HepG2 (cell line): ENCODE results near the gene FBXW12. TPM values are rescaled to one million over a fixed set of nuclear protein-coding genes. Genes with fewer than 3 reads are reported as not detected.

ENCODE experiments used
- AHR ChIP-seq: IDR thresholded peaks from 2 replicates; pipeline ENCODE4 v1.6.1; 2018; ENCODE audit warnings: missing genetic modification reagents, missing compliant biosample characterization
- AKAP8 ChIP-seq: sonication (generic); formaldehyde crosslinking; IDR thresholded peaks from 2 replicates; pipeline ENCODE4 v1.5.1; 2020; ENCODE audit warnings: mild to moderate bottlenecking, missing genetic modification reagents
- ARHGAP35 ChIP-seq: sonication (generic); formaldehyde crosslinking; IDR thresholded peaks from 2 replicates; pipeline ENCODE4 v1.9.0; 2022; ENCODE audit warnings: mild to moderate bottlenecking, inconsistent platforms, moderate library complexity, missing genetic modification reagents, borderline replicate concordance
- ATF7 ChIP-seq, 2 experiments: fragments of 450-650 bp in 1 of 2; sonication (generic) in 1 of 2; formaldehyde crosslinking in 1 of 2; IDR thresholded peaks; 2 replicates each; pipeline versions ENCODE4 v1.4.0 to v1.6.1; 2016 to 2020; ENCODE audit warnings: antibody characterized with exemption in 1 of 2, mild to moderate bottlenecking in 1 of 2, missing genetic modification reagents in 1 of 2
- BRCA1 ChIP-seq: sonication (generic); formaldehyde crosslinking; IDR thresholded peaks from 2 replicates; pipeline ENCODE4 v1.4.0; 2020; ENCODE audit warnings: missing genetic modification reagents
- CBX2 ChIP-seq, 2 experiments: fragments of 200-600 bp in 1 of 2; sonication (generic); formaldehyde crosslinking in 1 of 2; IDR thresholded peaks; 2 replicates each; pipeline versions ENCODE4 v1.7.0 to v1.8.1; 2018 to 2022; ENCODE audit warnings: low read depth in 2 of 2, low read length in 1 of 2, mild to moderate bottlenecking in 1 of 2, missing genetic modification reagents in 1 of 2
- CCAR2 ChIP-seq: fragments of 200-400 bp; formaldehyde crosslinking; optimal IDR thresholded peaks from 2 replicates; pipeline ENCODE3; 2018; ENCODE audit warnings: low read depth, mild to moderate bottlenecking, low read length, moderate library complexity
- ETV5 ChIP-seq: IDR thresholded peaks from 2 replicates; pipeline ENCODE4 v1.6.1; 2018; ENCODE audit warnings: missing biosample characterization, missing genetic modification reagents, inconsistent platforms, borderline replicate concordance
- MBNL3 ChIP-seq: fragments of 250-450 bp; sonication (Bioruptor Pico); conservative IDR thresholded peaks from 2 replicates; pipeline ENCODE4 v1.8.0; 2022; ENCODE audit warnings: mild to moderate bottlenecking, inconsistent platforms
- POLR2A ChIP-seq, 2 experiments: IDR thresholded peaks; 2 replicates each; pipeline ENCODE4 v1.6.1; 2011; ENCODE audit warnings: low read depth in 2 of 2, low read length in 2 of 2, mild to moderate bottlenecking in 1 of 2, moderate library complexity in 1 of 2; ENCODE audit not compliant: insufficient read depth in 1 of 2
- SP2 ChIP-seq: sonication (generic); formaldehyde crosslinking; IDR thresholded peaks from 2 replicates; pipeline ENCODE4 v1.5.1; 2020; ENCODE audit warnings: mild to moderate bottlenecking, missing genetic modification reagents
- SPEN ChIP-seq: sonication (generic); formaldehyde crosslinking; IDR thresholded peaks from 2 replicates; pipeline ENCODE4 v1.5.1; 2020; ENCODE audit warnings: low read depth, mild to moderate bottlenecking, missing genetic modification reagents
- STAG1 ChIP-seq: sonication (generic); formaldehyde crosslinking; IDR thresholded peaks from 2 replicates; pipeline ENCODE4 v1.4.0; 2020; ENCODE audit warnings: missing genetic modification reagents
- ZBTB7A ChIP-seq: sonication (generic); formaldehyde crosslinking; IDR thresholded peaks from 2 replicates; pipeline ENCODE4 v1.8.0; 2022; ENCODE audit warnings: mild to moderate bottlenecking, missing genetic modification reagents
- ZMYM3 ChIP-seq: sonication (generic); formaldehyde crosslinking; IDR thresholded peaks from 2 replicates; pipeline ENCODE4 v1.5.1; 2020; ENCODE audit warnings: mild to moderate bottlenecking, missing genetic modification reagents
- ZNF124 ChIP-seq: sonication (generic); formaldehyde crosslinking; IDR thresholded peaks from 2 replicates; pipeline ENCODE4 v1.4.0; 2020; ENCODE audit warnings: missing genetic modification reagents
- ZNF24 ChIP-seq: fragments of 450-650 bp; IDR thresholded peaks from 2 replicates; pipeline ENCODE4 v1.6.1; 2017; ENCODE audit warnings: antibody characterized with exemption, mild to moderate bottlenecking
- ZNF383 ChIP-seq: sonication (generic); formaldehyde crosslinking; IDR thresholded peaks from 2 replicates; pipeline ENCODE4 v1.4.0; 2020; ENCODE audit warnings: missing genetic modification reagents, mild to moderate bottlenecking, borderline replicate concordance
- ZNF713 ChIP-seq: sonication (generic); formaldehyde crosslinking; IDR thresholded peaks from 2 replicates; pipeline ENCODE4 v1.4.0; 2020; ENCODE audit warnings: mild to moderate bottlenecking, missing genetic modification reagents
- ZNF776 ChIP-seq: sonication (generic); formaldehyde crosslinking; IDR thresholded peaks from 2 replicates; pipeline ENCODE4 v1.4.0; 2020; ENCODE audit warnings: mild to moderate bottlenecking, missing genetic modification reagents
- polyA plus RNA-seq, 8 experiments: library from polyadenylated mRNA; depleted of rRNA in 3 of 8; stranded (reverse) in 7 of 8; unstranded in 1 of 8; fragments of >200 nt; fragmentation: Illumina TruSeq in 4 of 8; extraction: Trizol in 4 of 8; gene quantifications; 2 replicates each; pipeline versions ENCODE4 v1.2.1 to v1.2.3, GENCODE V29; 2011 to 2016; ENCODE audit warnings: low read depth in 4 of 8, missing spikeins in 1 of 8, mixed read lengths in 1 of 8; ENCODE audit not compliant: insufficient read depth in 1 of 8
- total RNA-seq, 5 experiments: library from RNA; depleted of rRNA; stranded (reverse); fragments of >200 nt; fragmentation: Illumina TruSeq; extraction: Trizol; gene quantifications; 2 replicates each; pipeline ENCODE4 v1.2.3, GENCODE V29; 2016; ENCODE audit warnings: low read depth in 1 of 5
- TF ChIP-seq, protein P1 (sequence below): IDR thresholded peaks from 2 replicates; pipeline ENCODE4 v1.6.1; 2016; ENCODE audit warnings: missing compliant biosample characterization, missing genetic modification reagents, borderline replicate concordance
- TF ChIP-seq, protein P2 (sequence below): sonication (generic); formaldehyde crosslinking; IDR thresholded peaks from 2 replicates; pipeline ENCODE4 v1.4.0; 2020; ENCODE audit warnings: missing genetic modification reagents; ENCODE audit errors: not compliant biosample characterization
- TF ChIP-seq, protein P3 (sequence below): IDR thresholded peaks from 2 replicates; pipeline ENCODE4 v1.6.1; 2016; ENCODE audit warnings: control low read depth
- TF ChIP-seq, protein P4 (sequence below): sonication (generic); formaldehyde crosslinking; IDR thresholded peaks from 2 replicates; pipeline ENCODE4 v1.4.0; 2020; ENCODE audit warnings: missing genetic modification reagents

Gene FBXW12
- total and polyA plus RNA-seq, 2 of the 13 experiments (the other 11 are each of a cell fraction or from before 2014, with no cell fraction given), result not detected

DNA sequence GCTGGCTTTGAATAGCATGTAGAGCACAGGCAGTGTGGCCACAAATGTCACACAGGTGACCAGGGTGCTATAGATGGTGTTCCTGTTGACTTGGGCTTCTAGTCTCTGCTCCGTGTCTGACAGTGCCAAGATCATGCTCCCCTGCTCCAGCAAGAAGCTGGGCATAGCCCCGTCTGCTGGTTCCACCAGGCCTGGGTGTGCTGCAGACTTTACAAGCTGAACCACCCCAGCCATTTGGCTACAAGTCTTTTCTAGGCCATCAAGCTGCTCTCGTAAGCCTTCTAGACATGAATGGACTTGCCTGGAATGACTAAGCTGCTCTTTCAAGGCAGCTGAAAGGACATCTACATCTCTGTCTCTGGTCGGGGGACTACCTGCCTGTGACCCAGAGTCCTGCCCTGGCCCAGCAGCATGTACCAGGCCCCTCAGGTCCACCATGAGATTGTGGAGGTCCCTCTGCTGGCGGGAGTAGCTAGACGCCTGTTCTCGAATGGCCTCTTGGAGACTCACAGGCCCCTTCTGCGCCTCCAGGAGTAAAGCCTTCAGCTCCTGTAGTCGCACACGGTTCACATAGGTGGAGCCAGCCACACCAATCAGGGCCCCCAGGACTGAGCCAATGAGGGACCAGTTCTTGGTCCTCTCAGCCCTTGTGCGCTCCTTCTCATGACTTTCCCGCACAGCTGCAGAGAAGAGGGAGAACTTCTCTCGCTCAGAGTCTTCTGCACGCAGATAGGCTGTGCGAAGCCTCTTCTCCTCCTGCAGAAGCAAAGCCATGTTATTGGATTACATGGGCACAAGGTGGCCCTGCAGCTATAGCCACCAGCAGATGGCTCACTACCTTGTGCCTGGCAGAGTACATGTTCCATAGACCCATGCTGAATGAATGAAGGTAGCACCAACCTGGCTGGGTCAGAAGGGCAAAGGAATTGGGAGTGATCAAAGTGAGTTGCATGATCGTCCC is 60.7 kb downstream of the FBXW12 start (continued):
- TF ChIP-seq SP2 (CRISPR knock-in tag), result no peak
- 0 out of 2 replicates have a peak, but pooled peaks have one; percentile 25 for TF ChIP-seq ZBTB7A (CRISPR knock-in tag)
- TF ChIP-seq ZNF124 (CRISPR knock-in tag), result no peak
- no peak for TF ChIP-seq ZNF383 (CRISPR knock-in tag)
- TF ChIP-seq, protein P1, sequence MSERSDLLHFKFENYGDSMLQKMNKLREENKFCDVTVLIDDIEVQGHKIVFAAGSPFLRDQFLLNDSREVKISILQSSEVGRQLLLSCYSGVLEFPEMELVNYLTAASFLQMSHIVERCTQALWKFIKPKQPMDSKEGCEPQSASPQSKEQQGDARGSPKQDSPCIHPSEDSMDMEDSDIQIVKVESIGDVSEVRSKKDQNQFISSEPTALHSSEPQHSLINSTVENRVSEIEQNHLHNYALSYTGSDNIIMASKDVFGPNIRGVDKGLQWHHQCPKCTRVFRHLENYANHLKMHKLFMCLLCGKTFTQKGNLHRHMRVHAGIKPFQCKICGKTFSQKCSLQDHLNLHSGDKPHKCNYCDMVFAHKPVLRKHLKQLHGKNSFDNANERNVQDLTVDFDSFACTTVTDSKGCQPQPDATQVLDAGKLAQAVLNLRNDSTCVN (CRISPR knock-in tag), result no peak
- TF ChIP-seq AHR, result no peak
- no peak for TF ChIP-seq ARHGAP35 (CRISPR knock-in tag)
- TF ChIP-seq CBX2 (IDR thresholded peaks at IDR 0.05; ENCODE audit: low read depth, low read length), result no peak
- TF ChIP-seq CBX2 (CRISPR knock-in tag; IDR thresholded peaks at IDR 0.05; ENCODE audit: low read depth), result no peak
- TF ChIP-seq ZNF24, result no peak
- no peak for TF ChIP-seq BRCA1
- TF ChIP-seq ETV5, result 0 out of 2 replicates have a peak, but pooled peaks have one; percentile 16
- TF ChIP-seq, protein P2, sequence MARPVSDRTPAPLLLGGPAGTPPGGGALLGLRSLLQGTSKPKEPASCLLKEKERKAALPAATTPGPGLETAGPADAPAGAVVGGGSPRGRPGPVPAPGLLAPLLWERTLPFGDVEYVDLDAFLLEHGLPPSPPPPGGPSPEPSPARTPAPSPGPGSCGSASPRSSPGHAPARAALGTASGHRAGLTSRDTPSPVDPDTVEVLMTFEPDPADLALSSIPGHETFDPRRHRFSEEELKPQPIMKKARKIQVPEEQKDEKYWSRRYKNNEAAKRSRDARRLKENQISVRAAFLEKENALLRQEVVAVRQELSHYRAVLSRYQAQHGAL, result no peak
- peak; percentile 63 for TF ChIP-seq ZMYM3 (CRISPR knock-in tag)
- TF ChIP-seq ATF7 (IDR thresholded peaks at IDR 0.05), result no peak
- TF ChIP-seq ATF7 (CRISPR knock-in tag; IDR thresholded peaks at IDR 0.05), result no peak
- 0 out of 4 replicates have a peak, but pooled peaks of 1 of the 2 experiments have one; percentile 30 for TF ChIP-seq POLR2A (IDR thresholded peaks at IDR 0.05; ENCODE audit: insufficient read depth in 1 of 2, low read depth in 2 of 2, low read length in 2 of 2)
- TF ChIP-seq ZNF776 (CRISPR knock-in tag), result no peak
- TF ChIP-seq SPEN (CRISPR knock-in tag), result no peak
- no peak for TF ChIP-seq CCAR2
- peak; percentile 36 for TF ChIP-seq STAG1 (CRISPR knock-in tag)
- TF ChIP-seq, protein P3, sequence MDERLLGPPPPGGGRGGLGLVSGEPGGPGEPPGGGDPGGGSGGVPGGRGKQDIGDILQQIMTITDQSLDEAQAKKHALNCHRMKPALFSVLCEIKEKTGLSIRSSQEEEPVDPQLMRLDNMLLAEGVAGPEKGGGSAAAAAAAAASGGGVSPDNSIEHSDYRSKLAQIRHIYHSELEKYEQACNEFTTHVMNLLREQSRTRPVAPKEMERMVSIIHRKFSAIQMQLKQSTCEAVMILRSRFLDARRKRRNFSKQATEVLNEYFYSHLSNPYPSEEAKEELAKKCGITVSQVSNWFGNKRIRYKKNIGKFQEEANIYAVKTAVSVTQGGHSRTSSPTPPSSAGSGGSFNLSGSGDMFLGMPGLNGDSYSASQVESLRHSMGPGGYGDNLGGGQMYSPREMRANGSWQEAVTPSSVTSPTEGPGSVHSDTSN, result no peak
- TF ChIP-seq MBNL3, result no peak
- TF ChIP-seq, protein P4, sequence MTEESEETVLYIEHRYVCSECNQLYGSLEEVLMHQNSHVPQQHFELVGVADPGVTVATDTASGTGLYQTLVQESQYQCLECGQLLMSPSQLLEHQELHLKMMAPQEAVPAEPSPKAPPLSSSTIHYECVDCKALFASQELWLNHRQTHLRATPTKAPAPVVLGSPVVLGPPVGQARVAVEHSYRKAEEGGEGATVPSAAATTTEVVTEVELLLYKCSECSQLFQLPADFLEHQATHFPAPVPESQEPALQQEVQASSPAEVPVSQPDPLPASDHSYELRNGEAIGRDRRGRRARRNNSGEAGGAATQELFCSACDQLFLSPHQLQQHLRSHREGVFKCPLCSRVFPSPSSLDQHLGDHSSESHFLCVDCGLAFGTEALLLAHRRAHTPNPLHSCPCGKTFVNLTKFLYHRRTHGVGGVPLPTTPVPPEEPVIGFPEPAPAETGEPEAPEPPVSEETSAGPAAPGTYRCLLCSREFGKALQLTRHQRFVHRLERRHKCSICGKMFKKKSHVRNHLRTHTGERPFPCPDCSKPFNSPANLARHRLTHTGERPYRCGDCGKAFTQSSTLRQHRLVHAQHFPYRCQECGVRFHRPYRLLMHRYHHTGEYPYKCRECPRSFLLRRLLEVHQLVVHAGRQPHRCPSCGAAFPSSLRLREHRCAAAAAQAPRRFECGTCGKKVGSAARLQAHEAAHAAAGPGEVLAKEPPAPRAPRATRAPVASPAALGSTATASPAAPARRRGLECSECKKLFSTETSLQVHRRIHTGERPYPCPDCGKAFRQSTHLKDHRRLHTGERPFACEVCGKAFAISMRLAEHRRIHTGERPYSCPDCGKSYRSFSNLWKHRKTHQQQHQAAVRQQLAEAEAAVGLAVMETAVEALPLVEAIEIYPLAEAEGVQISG, result peak; percentile 29; the same call in 1 of the 2 replicates
- TF ChIP-seq ZNF713, result 0 out of 2 replicates have a peak, but pooled peaks have one; percentile 28
- TF ChIP-seq AKAP8 (CRISPR knock-in tag), result no peak
